NOMO-1 treated with DMSO at 0.1 percent for 48 hours (cell line): ENCODE data around the gene MC1R.
"Not testable (repeated sequence)": the region's sequence is repeated elsewhere in the genome, so short reads cannot be mapped to it uniquely, and the experiment has no call there.

Experiments
- DNase-seq: peaks from one replicate; lab custom pipeline; 2025; ENCODE audit not compliant: unreplicated experiment; lab: John Stamatoyannopoulos, UW

MC1R gene

GRCh38 chr16:89918453-89919347 is at the start of gene MC1R:
TSS of gene MC1R (plus strand) at chr16:89918862. CDS start at chr16:89919259, 397 bp downstream.
- DNase-seq, result no peak

- no peak for DNase-seq
Measured at GRCh38 chr16:89869911-89870310, 48.8 kb upstream of the MC1R start.

GRCh38 chr16:89870440-89870839 is 48.2 kb upstream of the MC1R start:
- DNase-seq, result no peak

GRCh38 chr16:89871895-89872294 is 46.8 kb upstream of the MC1R start:
- no peak for DNase-seq

GRCh38 chr16:89873109-89873971 is 45.3 kb upstream of the MC1R start, which contains the start of gene TCF25:
TSS of gene TCF25 (plus strand) at chr16:89873592. CDS start at chr16:89873668, 76 bp downstream.
- peak; percentile 76 for DNase-seq

- DNase-seq, result peak; percentile 96
Measured at GRCh38 chr16:89873972-89874689, 44.5 kb upstream of the MC1R start.

GRCh38 chr16:89879123-89879522 is 39.5 kb upstream of the MC1R start:
- DNase-seq, result not testable (repeated sequence)

GRCh38 chr16:89880477-89881367 is 37.9 kb upstream of the MC1R start:
- no peak for DNase-seq

GRCh38 chr16:89881368-89881730 is 37.3 kb upstream of the MC1R start:
- DNase-seq, result no peak

GRCh38 chr16:89883346-89884040 is 35.2 kb upstream of the MC1R start:
- DNase-seq, result no peak

- DNase-seq, result no peak
Measured at GRCh38 chr16:89884041-89884421, 34.6 kb upstream of the MC1R start.

GRCh38 chr16:89887243-89887642 is 31.4 kb upstream of the MC1R start:
- DNase-seq, result no peak

- no peak for DNase-seq
Measured at GRCh38 chr16:89890200-89890599, 28.5 kb upstream of the MC1R start.

GRCh38 chr16:89890886-89891657 is 27.6 kb upstream of the MC1R start:
- no peak for DNase-seq

GRCh38 chr16:89892055-89892630 is 26.5 kb upstream of the MC1R start:
- no peak for DNase-seq

GRCh38 chr16:89892635-89893034 is 26.0 kb upstream of the MC1R start:
- DNase-seq, result no peak

GRCh38 chr16:89893642-89894548 is 24.8 kb upstream of the MC1R start:
- DNase-seq, result no peak
